GM21528 (cell line): ENCODE measurements around the gene CDH12.
"Not testable (repeated sequence)": the region's sequence is repeated elsewhere in the genome, so short reads cannot be mapped to it uniquely, and the experiment has no call there.

Source experiments
- ATAC-seq: cut with Tn5 transposase; IDR thresholded peaks from one replicate; pipeline ENCODE4 v1.9.1; 2021; ENCODE audit warnings: mild to moderate bottlenecking, moderate library complexity; ENCODE audit not compliant: unreplicated experiment, low FRiP score

The CDH12 gene

DNA sequence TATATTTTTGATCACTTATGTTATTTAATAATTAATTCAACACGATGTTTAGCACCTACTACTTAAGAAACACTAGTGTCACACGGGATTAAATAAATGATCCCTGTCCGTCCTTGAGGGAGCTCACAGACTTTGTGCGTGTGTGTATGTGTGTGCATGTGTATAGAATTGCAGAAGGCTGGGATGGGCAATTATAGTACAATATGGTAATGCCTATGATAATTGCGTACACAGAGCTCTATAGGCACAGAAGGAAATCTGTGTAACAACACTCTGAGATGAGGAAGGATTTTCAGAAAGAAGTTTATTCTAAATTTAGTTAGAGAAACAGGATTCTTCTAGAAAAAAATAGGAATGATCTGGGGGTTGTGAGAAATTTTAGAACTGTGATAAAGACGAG, 76.9 kb downstream of the CDH12 start:
- no peak for ATAC-seq

DNA sequence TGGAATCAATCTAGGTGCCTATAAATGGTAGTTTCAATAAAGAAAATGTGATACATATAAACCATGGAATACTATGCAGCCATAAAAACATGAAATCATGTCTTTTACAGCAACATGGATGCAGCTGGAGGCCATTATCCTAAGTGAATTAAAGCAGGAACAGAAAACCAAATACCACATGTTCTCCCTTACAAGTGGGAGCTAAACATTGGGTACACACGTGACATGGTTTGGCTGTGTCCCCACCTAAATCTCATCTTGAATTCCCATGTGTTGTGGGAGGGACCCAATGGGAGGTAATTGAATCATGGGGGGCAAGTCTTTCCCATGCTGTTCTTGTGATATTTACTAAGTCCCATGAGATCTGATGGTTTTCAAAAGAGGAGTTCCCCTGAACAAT, 78.9 kb downstream of the CDH12 start:
- not testable (repeated sequence) for ATAC-seq

DNA sequence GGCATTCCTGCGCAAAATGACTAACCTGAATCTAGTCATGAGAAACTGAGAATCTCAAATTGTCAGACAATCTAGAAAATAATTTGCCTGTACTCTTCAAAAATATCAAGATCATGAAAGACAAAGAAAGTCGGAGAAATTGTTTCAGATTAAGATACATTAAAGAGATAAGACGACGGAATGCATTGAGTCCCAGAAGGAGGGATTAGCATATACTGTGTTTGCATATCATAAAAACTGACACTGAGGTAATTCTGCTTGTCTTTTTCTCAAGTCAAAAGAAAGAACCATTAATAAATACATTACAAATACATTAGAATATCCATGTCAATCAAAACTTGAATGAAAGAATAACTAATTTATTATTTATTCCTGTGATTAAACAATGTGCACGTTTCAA, 88.4 kb downstream of the CDH12 start:
- ATAC-seq = no peak

DNA sequence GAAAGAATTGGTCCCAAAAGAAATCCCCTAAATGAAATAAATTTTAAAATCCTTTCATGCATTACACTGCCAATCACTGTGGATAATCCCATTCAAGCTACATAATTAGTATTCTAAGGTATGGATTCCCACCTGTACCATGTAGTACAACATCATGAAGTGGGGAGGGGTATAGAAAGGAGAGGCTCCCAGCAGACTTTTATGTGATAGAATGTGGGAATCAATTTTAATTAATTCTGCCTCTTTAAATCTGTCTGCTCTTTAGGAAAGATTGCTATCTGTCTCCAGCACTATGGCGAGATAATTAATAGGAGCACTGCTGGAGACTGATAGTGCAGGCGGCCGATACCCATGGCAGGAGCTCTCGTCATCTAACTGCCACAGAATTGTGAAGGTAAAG, 95.4 kb downstream of the CDH12 start:
- ATAC-seq = no peak

- ATAC-seq = no peak
Measured at GRCh38 chr5:22754155-22754554, 99.0 kb downstream of the CDH12 start.

DNA sequence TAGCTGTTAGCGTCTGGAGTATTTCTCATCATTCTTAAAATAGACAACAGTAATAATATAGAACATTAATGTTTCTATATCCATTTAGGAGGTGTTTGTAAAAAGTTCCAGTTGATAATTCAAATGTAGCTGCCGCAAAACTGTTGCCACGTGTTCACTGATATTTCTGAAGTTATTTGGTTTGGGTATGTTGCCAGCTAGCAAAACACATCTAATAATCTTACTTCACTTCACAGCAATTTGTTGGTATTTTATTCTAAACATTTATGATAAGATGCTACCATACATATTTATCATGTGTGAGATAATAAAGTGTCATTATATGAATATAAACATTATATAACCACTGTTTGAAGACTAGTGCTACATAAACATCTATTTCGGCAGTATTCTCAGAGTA, 101.6 kb downstream of the CDH12 start:
- no peak for ATAC-seq

- ATAC-seq = no peak
Measured at GRCh38 chr5:22736443-22737003, 116.6 kb downstream of the CDH12 start.

- no peak for ATAC-seq
Measured at GRCh38 chr5:22734907-22735306, 118.2 kb downstream of the CDH12 start.

DNA sequence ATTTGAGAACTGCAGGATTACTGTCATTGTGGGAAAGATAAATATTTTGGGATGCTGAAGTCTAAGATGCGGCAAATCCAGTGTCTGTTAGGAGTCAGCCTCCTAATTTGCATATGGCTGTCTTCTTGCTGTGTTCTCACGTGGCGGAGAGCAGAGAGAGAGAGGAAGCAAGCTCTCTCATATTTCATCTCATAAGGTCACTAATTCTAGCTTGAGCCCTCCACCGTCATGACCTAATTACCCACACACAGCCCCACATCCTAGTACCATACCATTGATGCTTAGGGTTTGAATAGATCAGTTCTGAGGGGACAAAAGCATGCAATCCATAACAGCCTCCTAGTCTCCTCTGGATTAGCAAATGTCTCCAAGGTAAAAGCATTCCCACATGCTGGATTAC, 124.5 kb downstream of the CDH12 start:
- no peak for ATAC-seq

DNA sequence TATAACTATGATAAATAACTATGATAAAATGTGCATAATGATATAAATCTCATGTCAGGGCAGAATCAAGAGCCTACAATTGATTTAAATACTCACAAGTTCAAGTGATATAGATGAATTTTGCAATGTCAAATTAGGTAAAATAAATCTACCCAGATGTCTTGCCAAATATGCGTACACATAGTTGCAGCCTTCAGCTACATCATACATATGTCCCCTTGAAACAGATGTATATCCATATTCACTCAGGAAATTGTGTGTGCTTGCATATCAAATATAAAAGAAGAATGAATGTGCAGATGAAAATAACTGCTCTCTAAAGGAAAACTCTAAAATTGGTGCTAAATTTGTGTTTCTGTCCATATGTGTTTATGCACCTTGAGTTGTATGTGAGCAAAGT, 130.7 kb downstream of the CDH12 start:
- ATAC-seq = no peak

GRCh38 chr5:22722056-22722455, 131.1 kb downstream of the CDH12 start:
- ATAC-seq = no peak

GRCh38 chr5:22719842-22720241, 133.3 kb downstream of the CDH12 start:
- ATAC-seq = no peak

DNA sequence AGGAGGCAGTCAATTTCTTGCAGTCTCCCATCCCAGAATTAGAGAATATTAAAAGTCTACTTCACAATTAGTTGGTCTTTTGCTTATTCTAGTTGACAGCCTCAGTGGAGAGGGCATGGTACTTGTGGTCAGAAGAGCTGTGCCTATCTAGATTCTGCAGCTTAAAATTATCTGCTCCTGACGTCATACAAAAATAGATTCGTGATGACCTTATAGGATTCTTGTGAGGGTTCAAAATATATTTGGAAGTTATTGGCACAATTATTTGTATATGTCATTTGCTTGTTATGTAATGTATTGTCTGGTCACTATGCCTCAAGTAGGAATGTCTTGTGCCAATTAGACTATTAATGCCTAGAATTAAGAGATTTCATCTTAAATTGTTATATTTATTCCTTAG, 142.5 kb downstream of the CDH12 start:
- no peak for ATAC-seq

DNA sequence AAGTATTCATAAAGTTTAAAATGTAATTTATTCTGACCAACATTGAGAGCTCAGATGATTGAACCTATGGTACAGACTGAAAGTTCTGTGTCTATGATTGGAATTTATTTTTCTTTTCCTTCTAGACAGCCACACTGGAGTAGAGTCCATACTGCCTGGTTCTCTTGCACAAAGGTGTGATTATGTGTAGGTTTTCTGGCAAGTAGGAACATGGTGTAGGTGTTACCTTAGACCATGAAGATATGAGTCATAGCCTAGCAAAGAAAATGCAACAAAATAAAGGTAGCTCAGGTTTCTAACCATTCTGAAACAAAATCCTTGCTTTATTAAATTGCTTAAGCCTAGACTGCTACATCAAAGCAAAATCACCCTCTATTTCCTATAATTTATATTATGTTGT, 143.4 kb downstream of the CDH12 start:
- no peak for ATAC-seq

GRCh38 chr5:22708770-22709328, 144.3 kb downstream of the CDH12 start:
- ATAC-seq = no peak

GRCh38 chr5:22706901-22707300, 146.2 kb downstream of the CDH12 start:
- no peak for ATAC-seq

GRCh38 chr5:22699319-22699718, 153.8 kb downstream of the CDH12 start:
- no peak for ATAC-seq

GRCh38 chr5:22693121-22693520, 160.0 kb downstream of the CDH12 start:
- ATAC-seq = no peak

- ATAC-seq = no peak
Measured at GRCh38 chr5:22683050-22683449, 170.1 kb downstream of the CDH12 start.

GRCh38 chr5:22678886-22679285, 174.3 kb downstream of the CDH12 start:
- no peak for ATAC-seq

GRCh38 chr5:22673131-22673530, 180.0 kb downstream of the CDH12 start:
- no peak for ATAC-seq

GRCh38 chr5:22669345-22669744, 183.8 kb downstream of the CDH12 start:
- no peak for ATAC-seq

- no peak for ATAC-seq
Measured at GRCh38 chr5:22665801-22666200, 187.3 kb downstream of the CDH12 start.
